ENCODE measurements around the gene ZNF644.

ZNF644 gene

GRCh38 chr1:91005285-91005684, 16.6 kb downstream of the ZNF644 start:
- Histone ChIP-seq H3K27me3 (replicated peaks; ENCODE audit: insufficient read depth, low read length) (no peaks in the 10 kb centered on the region), H3F3A (ENCODE audit: insufficient read depth, low read length) (no peaks in the 10 kb centered on the region), H3K4me2 (ENCODE audit: low read depth, low read length) (no peak overlapping the region), H3K9ac (ENCODE audit: low read length) (no peak overlapping the region), H4K20me1 (ENCODE audit: insufficient read depth, low read length) (0 out of 2 replicates have a peak, but pooled peaks cover 10% of the 10 kb centered on the region), H3K9me3 (replicated peaks; ENCODE audit: insufficient read depth, low read length) (no peaks in the 10 kb centered on the region), H3K9me2 (replicated peaks; ENCODE audit: insufficient read depth, low read length) (no peaks in the 10 kb centered on the region), H3K4me3 (ENCODE audit: low read length) (no peak overlapping the region), H3K27ac (ENCODE audit: low read length) (no peak overlapping the region), H3K36me3 (replicated peaks; ENCODE audit: insufficient read depth, low read length) (no peaks in the 10 kb centered on the region; the same call in 1 of the 2 replicates), H2AFZ (ENCODE audit: low read length) (no peak overlapping the region), H3K4me1 (ENCODE audit: low read length) (peaks cover 9% of the 10 kb centered on the region; the same call in 1 of the 2 replicates), H3K79me2 (ENCODE audit: low read length) (peaks cover 75% of the 10 kb centered on the region)
- DNase-seq, result no peak
- TF ChIP-seq, protein P1, sequence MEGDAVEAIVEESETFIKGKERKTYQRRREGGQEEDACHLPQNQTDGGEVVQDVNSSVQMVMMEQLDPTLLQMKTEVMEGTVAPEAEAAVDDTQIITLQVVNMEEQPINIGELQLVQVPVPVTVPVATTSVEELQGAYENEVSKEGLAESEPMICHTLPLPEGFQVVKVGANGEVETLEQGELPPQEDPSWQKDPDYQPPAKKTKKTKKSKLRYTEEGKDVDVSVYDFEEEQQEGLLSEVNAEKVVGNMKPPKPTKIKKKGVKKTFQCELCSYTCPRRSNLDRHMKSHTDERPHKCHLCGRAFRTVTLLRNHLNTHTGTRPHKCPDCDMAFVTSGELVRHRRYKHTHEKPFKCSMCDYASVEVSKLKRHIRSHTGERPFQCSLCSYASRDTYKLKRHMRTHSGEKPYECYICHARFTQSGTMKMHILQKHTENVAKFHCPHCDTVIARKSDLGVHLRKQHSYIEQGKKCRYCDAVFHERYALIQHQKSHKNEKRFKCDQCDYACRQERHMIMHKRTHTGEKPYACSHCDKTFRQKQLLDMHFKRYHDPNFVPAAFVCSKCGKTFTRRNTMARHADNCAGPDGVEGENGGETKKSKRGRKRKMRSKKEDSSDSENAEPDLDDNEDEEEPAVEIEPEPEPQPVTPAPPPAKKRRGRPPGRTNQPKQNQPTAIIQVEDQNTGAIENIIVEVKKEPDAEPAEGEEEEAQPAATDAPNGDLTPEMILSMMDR (IDR thresholded peaks at IDR 0.05; ENCODE audit: low read length), result no peak
- TF ChIP-seq EZH2 (optimal IDR thresholded peaks at IDR 0.05; ENCODE audit: low read depth, low read length), result no peak
- no peak for TF ChIP-seq EZH2phosphoT487 (IDR thresholded peaks at IDR 0.05; ENCODE audit: low read length)

DNA sequence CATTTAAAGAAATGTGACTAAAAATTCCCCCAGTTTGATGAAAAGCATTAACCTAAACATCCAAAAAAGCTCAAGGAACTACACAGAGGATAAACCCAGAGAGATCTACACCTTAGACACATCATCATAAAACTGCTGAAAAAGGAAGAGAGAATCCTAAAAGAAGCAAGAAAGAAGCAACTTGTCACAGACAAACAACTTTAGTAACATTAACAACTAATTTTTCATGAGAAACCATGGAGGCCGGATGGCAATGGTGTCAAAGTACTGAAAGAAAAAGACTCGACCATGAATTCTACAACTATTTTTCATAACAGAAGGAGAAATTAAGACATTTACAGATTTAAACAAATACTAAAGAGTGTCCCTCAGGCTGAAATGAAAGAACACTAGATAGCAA, 17.7 kb downstream of the ZNF644 start:
- Histone ChIP-seq H2AFZ (ENCODE audit: low read length) (no peak overlapping the region), H3K36me3 (replicated peaks; ENCODE audit: insufficient read depth, low read length) (no peaks in the 10 kb centered on the region; the same call in 1 of the 2 replicates), H3K9me2 (replicated peaks; ENCODE audit: insufficient read depth, low read length) (no peaks in the 10 kb centered on the region), H3K27me3 (replicated peaks; ENCODE audit: insufficient read depth, low read length) (no peaks in the 10 kb centered on the region), H3K9me3 (replicated peaks; ENCODE audit: insufficient read depth, low read length) (no peaks in the 10 kb centered on the region), H3F3A (ENCODE audit: insufficient read depth, low read length) (no peaks in the 10 kb centered on the region), H3K4me2 (ENCODE audit: low read depth, low read length) (no peak overlapping the region), H3K9ac (ENCODE audit: low read length) (no peak overlapping the region), H4K20me1 (ENCODE audit: insufficient read depth, low read length) (0 out of 2 replicates have a peak, but pooled peaks cover 10% of the 10 kb centered on the region), H3K4me1 (ENCODE audit: low read length) (peaks cover 9% of the 10 kb centered on the region; the same call in 1 of the 2 replicates), H3K27ac (ENCODE audit: low read length) (no peak overlapping the region), H3K79me2 (ENCODE audit: low read length) (peaks cover 69% of the 10 kb centered on the region), H3K4me3 (ENCODE audit: low read length) (no peak overlapping the region)
- DNase-seq, result no peak
- no peak for TF ChIP-seq EZH2phosphoT487 (IDR thresholded peaks at IDR 0.05; ENCODE audit: low read length)
- TF ChIP-seq, protein P1 (IDR thresholded peaks at IDR 0.05; ENCODE audit: low read length), result no peak
- TF ChIP-seq EZH2 (optimal IDR thresholded peaks at IDR 0.05; ENCODE audit: low read depth, low read length), result no peak

DNA sequence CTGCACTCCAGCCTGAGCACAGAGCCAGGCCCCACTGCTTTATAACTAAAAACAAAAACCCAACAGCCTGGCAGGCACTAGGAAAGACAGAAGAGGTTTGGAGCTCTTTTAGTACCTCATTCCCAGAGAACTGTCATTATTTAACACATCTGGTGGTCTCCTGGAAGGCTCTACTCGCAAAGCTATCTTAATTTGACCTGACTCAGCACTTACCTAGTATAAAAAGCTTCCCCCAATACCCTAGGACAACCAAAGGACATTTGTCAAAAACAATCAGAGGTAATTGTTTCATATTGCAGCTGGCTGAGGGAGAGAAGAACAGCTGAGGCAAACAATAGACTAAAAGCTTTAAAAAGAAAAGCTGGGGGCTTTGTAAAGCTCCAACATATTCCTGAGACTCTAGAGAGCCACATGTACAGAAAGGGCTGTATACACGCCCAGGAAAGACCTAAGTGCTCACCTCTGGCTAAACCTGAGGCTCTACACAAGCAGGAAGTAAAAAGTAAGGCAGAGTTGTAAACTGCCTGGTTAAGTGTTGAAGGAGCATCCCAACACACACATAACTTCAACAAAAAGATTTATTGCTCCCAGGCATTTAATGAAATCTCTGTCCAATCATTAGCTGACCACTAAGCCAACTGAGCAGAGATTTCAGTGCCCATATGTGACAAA, 25.0 kb downstream of the ZNF644 start:
- Histone ChIP-seq H3K9ac (ENCODE audit: low read length) (no peak overlapping the region), H3K4me3 (ENCODE audit: low read length) (no peak overlapping the region), H3F3A (ENCODE audit: insufficient read depth, low read length) (no peaks in the 10 kb centered on the region), H3K36me3 (replicated peaks; ENCODE audit: insufficient read depth, low read length) (no peaks in the 10 kb centered on the region), H3K4me1 (ENCODE audit: low read length) (no peaks in the 10 kb centered on the region), H3K9me3 (replicated peaks; ENCODE audit: insufficient read depth, low read length) (no peaks in the 10 kb centered on the region), H3K27ac (ENCODE audit: low read length) (no peak overlapping the region), H4K20me1 (ENCODE audit: insufficient read depth, low read length) (peaks cover 25% of the 10 kb centered on the region), H2AFZ (ENCODE audit: low read length) (no peak overlapping the region), H3K4me2 (ENCODE audit: low read depth, low read length) (no peak overlapping the region), H3K27me3 (replicated peaks; ENCODE audit: insufficient read depth, low read length) (no peaks in the 10 kb centered on the region), H3K9me2 (replicated peaks; ENCODE audit: insufficient read depth, low read length) (no peaks in the 10 kb centered on the region), H3K79me2 (ENCODE audit: low read length) (peaks cover 80% of the 10 kb centered on the region)
- no peak for DNase-seq
- TF ChIP-seq, protein P1 (IDR thresholded peaks at IDR 0.05; ENCODE audit: low read length), result no peak
- no peak for TF ChIP-seq EZH2 (optimal IDR thresholded peaks at IDR 0.05; ENCODE audit: low read depth, low read length)
- no peak for TF ChIP-seq EZH2phosphoT487 (IDR thresholded peaks at IDR 0.05; ENCODE audit: low read length)
